ENCODE data around the gene SEPTIN3.
"Not testable (repeated sequence)": the region's sequence is repeated elsewhere in the genome, so short reads cannot be mapped to it uniquely, and the experiment has no call there.

The SEPTIN3 gene

DNA sequence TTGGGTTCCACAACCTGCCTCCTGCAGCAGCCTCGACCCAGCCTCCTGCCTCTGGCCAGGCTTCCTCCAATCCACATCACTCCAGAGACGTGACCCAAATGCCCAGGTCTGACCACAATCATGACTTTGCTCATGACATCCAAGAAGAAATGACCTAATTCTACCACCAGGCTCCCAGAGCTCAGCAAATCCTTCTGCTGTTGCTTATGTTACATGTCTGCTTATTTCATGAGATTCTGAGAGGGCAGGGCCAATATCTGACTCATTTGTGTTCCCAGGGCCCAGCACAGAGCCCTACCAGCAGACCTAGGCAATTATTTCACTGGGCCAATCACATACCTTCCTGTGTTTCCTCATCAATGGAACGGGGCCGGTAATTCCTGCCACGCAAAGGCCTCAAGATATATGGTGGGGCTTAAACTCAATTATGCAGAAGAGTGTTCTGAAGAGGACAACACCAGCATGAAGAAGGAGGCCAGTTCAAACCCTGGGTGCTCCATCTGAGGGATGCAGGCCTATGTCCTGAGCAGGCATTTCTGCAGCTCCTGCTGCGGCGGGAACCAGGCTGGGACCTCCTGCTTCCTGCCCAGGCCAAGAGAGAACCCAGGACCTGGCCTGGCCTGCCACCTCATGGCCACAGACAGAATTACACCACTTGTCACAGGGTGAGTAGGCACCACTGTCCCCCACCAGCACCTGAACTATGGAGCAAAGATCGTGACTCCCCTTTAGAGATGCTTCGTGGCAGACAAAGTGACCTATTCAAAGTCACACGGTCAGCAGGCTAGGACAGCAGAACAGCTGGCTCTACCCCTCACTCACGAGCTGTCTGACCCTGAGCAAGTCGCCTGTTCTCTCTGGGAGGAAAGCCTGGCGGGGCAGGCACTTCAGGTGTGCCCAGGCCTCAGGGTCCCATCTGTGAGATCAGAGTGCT is 28.1 kb upstream of the SEPTIN3 start:
- DNase-seq (ENCODE audit: low read depth in 2 of 2): peak; percentile 37 to 46

DNA sequence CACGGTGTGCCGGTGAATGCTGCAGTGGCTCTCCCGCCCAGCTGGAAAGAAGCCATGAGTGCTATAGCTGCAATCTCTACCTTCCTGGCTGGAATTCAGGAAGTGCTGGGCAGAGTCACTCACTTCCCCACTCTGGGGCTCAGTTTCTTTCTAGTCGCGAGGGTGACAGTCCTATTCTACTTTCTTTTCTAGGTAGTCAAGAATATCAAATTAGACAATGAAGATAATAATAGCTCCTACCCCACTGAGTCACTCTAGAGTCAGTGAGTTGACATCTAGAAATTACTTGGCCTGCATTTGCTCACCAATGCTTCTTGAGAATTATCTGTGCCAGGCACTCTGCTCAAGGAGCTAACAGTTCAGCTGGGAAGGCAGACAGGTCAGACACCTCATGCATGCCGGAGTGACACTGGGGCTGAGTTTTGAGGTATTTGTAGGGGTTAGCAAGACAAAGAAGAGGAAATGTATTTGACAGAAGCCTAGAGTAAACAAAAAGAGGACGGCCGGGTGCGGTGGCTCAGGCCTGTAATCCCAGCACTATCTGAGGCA is 25.5 kb upstream of the SEPTIN3 start:
- no peak for DNase-seq (ENCODE audit: low read depth in 2 of 2)

DNA sequence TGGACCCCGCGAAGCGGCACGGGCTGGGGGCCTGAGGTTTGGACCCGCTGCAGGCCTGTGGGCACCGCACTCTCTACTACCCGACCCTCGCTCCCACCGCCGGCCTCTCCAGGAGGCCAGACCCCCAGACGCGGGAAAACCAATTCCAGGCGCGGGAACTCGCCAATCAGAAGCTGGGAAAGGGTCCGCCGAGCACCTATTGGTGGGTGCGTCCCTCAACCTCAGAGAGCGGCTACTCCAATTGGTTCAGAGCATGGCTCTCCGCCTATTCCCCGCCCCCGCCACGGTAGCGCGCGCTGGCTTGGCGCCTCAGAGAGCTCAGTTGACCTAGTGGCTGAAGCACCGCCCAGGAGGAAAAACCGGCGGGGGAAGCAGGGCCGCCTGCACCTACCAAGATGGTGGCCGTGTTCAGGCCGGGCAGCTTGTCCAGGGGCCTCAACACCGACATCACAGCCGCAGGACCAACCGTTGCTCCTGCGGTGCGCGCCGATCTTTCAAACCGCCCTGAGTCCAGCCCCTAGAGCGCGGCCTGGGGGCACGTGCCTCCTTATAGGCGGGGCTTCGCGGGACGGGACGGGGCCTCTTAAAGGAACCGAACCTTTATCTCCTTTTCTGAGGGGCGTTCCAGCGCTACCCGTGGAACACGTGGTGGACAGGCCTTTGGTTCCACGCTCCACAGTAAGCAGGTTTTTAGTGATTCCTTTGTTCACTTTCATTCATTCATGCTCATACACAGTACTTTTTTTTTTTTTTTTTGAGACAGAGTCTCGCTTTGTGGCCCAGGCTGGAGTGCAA is 22.4 kb upstream of the SEPTIN3 start, which contains the start of gene CENPM:
Gene CENPM, minus strand, starts transcription at position 524 of the 795 bp plus-strand sequence. Its CDS starts 76 bp downstream, at position 448.
- DNase-seq (ENCODE audit: low read depth in 2 of 2): peak; percentile 75 to 76

DNA sequence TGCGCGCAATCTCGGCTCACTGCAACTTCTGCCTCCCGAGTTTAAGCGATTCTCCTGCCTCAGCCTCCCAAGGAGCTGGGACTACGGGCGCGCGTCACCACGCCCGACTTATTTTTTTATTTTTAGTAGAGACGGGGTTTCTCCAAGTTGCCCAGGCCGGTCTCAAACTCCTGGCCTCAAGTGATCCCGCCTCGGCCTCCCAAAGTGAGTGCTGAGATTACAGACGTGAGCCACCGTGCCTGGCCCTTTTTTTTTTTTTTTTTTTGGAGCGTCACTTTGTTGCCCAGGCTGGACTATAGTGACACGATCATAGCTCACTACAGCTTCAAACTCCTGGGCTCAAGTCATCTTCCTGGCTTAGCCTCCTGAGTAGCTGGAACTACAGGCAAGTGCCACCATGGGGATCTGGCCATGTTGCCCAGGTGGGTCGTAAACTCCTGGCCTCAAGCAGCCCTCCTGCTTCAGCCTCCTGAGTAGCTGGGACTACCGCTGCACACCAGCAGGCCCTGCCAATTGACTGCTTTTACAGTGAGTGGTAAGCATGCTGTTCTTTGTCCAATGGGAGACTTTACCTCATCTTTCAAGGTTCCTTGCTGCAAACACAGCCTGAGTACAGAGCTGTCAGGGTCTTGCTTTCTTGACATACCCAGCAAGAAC is 21.7 kb upstream of the SEPTIN3 start:
- DNase-seq (ENCODE audit: low read depth in 2 of 2): no peak

DNA sequence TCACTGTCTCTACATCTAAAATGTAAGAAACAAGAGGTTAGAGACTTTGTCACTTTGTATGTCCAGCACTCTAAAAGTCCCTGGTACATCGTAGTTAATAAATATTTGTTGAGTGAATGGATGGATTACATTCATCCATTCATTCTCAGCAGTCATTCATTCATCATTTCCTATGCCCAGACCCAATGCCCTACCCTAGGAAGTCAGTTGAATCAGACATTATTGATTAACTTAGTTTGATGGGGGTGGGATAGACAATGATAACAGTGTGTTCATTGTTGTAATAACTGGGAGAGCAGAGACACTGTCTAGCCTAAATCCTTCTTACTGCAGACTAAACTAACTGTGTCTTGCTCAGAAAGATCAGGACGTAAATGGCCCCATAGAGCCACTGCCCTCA is 21.1 kb upstream of the SEPTIN3 start:
- no peak for DNase-seq (ENCODE audit: low read depth in 2 of 2)

DNA sequence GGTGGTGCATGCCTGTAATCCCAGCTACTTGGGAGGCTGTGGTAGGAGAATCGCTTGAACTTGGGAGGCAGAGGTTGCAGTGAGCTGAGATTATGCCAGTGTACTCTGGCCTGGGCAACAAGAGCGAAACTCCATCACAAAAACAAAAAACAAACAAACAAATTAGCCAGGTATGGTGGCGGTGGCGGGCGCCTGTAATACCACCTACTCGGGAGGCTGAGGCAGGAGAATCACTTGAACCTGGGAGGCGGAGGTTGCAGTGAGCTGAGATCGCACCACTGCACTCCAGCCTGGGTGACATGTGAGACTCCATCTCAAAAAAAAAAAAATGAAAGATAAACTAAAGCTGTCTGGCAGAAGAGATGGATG is 20.3 kb upstream of the SEPTIN3 start:
- not testable (repeated sequence) for DNase-seq (ENCODE audit: low read depth in 2 of 2)

DNA sequence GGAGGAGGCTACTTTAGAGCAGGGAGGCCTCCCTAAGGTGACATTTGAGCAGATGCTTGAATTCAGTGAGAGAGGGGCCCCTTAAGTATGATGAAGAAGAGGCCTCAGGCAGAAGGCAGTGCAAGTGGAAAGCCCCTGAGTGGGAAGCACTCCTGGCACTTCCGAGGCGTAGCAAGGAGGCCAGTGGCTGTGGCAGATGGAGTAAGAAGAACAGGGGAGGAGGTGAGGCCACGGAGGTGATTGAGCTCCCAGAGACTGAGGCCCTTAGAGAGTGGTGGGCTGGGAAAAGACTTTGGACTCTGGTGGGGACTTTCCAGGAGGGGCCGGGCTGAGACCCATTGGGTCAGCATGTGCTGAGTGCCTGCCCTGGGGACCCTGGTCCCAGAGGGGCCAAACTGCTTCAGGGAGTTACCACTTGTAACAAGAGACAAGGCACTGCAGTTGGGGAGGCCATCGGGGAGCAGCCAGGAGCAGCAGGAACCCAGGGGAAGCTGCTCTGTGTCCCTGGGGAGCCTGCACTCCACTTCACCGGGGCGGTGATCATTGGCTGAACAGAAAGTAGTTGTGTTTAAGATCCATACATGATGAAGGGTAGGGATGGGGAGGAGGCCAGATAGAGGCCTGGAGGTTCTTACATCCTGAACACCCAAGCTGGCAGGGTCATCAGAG is 19.8 kb upstream of the SEPTIN3 start:
- no peak for DNase-seq (ENCODE audit: low read depth in 2 of 2)

DNA sequence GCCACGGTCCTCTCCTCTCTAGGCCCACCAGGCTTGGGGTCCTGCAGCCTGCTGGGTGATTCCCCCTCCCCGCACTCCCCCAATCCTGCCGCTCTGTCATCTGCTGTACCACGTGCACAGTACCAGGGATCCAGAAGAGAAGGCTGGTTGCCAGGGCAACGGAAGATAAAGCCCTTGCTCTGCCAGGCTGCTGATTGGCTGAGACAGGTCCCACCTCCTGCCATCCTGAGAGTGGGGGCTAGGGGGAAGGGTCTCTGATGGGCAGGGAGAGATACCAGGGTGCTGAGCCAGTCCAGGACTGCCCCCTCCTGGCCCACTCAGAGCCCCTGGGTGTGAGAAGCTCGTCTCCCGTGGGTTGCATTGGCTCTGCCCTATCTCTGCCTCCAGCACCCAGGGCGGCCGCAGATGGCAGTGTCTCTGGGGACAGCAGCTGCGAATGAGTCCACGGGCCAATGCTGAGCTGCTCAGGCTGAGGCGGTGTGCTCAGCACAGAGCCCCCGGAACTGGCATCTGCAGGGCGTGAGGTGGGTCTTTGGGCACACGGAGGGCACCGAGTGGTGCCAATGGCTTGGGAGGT is 17.3 kb upstream of the SEPTIN3 start, which contains the start of gene SMIM45:
Gene SMIM45, plus strand, starts transcription at position 253 of the 577 bp plus-strand sequence.
- DNase-seq (ENCODE audit: low read depth in 2 of 2): no peak

DNA sequence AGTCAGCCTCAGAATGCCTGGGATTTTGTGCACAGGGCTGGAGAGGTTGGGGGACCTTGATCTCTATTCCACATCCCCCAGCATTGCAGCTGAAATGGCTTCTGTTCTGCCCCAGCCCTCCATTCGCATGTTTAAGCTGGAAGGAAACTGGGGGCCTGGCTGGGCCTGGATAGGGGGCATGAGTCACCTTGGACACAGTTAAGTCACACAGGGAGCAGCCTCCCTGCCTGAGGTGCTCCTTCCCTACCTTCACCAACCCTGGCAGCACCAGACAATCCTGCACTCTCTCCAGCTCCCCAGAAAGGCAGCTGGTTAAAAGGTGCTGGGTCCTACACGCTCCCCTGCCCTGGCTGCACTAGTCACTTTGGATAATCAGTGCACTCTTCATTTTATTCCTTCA is 16.5 kb upstream of the SEPTIN3 start:
- no peak for DNase-seq (ENCODE audit: low read depth in 2 of 2)

DNA sequence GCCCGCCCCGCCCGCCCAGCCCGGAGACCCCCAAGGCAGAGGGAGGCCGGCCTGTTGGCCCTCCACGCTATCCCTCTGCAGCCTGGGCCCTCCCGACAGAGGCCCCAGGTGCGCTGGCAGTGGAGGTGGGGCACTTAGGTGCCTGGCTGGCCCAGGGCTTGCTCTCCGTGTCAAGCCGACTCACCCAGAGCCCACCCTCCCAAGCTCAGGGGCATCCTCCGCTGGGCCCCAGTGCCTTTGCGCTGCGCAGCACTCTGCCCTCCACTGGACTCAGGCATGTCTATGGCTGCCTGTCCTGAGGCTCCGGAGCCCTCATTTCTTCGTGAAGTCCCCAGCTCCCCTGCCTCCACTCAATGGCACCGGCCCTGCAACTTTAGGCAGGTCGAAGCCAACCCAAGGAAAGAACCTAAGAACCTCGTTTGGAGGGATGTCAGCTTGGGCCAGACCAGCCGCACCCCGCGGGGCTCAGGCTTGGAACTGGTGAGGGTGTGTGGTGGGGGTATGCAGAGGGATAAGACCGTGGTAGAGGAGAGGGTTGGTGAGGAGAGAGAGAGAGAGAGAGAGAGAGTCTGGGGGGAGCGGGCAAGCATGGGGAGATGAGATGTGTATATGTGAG is 11.2 kb upstream of the SEPTIN3 start:
- no peak for DNase-seq (ENCODE audit: low read depth in 2 of 2)

DNA sequence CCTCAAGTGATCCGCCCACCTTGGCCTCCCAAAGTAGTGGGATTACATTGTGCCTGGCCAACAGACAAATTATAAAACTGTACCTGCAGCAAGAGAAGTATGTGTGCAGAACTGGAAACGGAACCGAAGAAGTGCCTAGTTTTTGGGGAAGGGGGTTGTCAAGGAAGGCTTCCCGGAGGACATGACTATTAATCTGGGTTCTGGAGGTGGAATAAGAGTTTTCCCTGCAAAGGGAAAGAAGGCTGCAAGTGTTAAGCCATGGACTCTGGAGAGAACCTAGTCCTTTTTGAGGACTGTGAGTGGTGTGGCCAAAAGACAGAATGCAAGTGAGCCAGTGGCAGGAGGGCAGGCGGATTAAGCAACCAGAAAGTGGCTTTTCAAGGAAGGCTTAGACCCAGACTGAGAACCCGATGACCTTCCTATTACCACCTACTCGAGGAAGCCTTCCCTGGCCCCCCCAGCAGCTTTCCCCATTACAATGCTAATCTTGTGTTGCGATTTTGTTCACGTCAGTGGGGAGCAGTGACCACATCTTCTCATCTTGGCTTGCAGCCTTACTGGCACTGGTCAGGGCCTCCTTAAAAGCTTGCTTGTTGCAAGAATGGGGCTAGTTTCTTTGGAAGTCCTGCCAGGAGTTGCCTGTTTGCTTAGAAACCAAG is 5.7 kb upstream of the SEPTIN3 start:
- DNase-seq (ENCODE audit: low read depth in 2 of 2): no peak

DNA sequence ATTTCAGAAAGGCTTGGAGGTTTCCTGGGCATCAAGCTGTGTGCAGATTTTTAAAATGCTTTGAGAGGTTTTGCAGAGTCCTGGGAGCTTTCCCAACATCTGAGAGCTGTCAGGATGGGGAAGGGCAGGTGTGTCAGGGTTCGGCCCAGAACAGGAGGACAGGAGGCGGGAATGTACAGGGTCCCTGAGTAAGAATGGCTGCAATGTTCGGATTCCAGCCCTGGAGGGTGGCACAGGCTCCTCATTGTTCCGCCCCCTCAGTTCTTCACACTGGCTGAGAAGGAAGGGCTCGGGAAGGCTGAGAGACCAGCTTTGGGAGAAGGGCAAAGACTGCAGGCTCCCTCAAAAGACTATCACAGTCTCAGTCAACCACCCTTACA is 5.1 kb upstream of the SEPTIN3 start:
- DNase-seq (ENCODE audit: low read depth in 2 of 2): no peak

DNA sequence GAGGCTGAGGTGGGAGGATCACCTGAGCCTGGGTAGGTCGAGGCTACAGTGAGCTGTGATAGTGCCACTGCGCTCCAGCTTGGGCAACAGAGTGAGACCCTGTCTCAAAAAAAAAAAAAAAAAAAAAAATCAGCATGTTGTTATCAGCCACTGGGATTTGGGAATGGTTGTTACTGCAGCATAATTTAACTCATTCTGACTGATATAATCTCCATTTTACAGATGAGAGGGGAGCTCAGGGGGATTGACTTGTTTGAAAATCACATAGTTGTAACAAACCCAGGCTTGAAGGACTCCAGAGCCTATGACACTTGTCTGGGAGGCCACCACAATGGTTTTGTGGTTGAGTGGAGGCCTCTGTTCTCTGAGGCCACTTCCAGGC is 3.0 kb upstream of the SEPTIN3 start:
- no peak for DNase-seq (ENCODE audit: low read depth in 2 of 2)

DNA sequence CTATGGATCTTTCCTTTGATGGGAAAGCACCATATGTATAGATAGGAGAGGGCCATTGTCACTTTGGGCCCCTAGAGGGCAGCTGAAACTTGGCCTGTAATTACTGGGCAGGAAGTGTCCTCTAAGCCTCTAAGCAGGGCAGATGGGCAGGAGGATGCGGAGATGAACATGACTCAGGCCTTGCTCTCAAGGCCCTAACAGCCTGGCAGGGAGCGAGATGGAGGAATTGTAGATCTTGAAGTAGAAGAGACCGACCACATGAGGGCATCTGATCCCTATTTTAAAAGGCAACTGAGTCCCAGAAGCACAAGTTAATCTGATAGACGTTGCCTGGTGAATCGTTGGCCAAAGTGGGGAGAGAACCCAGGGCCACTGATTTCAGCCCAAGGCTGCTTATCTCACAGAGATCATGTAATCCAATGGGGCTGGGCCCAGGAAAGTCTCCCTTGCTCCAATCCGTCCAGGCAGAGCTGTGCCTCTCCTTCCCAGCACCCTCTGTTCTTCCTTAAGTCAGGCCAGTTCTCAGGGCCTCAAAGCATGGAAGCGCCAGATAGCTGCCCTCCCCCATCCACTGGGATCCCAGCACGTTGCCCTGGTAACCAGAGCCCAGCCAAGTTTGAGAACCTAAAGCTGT is 2.5 kb upstream of the SEPTIN3 start:
- DNase-seq (ENCODE audit: low read depth in 2 of 2): peak; percentile 35 to 37

DNA sequence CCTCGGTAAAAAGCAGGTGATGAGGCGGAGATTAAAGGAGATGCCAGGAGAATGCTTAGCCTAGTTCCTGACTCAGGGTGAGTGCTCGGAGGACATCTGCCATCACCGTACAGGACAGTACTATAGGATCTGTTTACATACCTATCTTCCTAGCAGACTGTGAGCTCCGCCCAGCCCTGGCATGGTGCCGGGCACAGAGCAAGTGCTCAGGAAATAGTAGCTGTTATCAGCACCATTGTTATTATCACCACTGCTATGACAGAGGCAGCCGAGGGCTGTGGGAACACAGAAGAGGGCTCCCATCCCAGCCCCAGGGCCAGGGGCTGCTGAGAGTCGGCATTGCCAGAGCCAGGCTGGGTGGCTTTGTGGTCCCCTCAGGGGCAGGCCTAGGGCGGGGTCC is 642 bp upstream of the SEPTIN3 start:
- no peak for DNase-seq (ENCODE audit: low read depth in 2 of 2)

DNA sequence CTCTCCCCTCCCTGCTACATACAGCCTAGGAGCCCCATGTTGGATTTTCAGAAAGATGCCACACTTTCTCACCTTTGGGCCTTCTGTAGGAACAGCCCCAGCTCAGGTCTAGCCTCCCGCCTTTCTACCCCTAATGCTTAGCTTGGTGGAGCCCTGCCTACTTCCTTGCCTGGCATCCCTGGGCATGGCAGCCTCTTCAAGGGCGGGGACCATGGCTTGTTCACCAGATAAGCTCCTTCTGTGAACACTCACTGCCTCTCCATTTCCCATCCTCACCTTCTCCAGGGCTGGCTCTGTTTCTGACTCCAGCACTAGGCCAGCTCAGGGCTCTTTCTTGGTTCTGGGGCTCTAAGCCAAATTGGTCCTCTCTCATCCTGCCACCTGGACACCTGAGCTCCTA is 1.4 kb downstream of the SEPTIN3 start:
- DNase-seq (ENCODE audit: low read depth in 2 of 2): no peak

DNA sequence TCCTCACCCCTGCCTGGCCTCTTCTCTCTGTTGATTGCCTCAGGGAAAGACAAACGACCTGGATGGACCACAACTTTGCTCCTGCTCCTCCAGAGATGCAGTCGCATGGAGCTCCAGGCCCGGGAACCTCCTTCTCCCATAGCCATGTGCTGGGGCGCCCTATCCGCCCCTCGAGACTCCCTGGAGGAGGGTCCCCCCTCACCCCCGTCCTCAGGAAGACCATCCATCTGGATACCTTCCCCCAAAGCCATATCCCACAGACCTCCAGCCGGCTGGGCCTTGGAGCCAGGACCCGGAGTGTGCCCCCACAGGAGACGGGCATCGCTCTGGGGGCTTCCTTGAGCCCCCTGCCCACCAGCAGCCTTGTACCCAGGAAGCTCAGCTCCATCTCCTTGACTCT is 2.2 kb downstream of the SEPTIN3 start:
- DNase-seq (ENCODE audit: low read depth in 2 of 2): no peak

DNA sequence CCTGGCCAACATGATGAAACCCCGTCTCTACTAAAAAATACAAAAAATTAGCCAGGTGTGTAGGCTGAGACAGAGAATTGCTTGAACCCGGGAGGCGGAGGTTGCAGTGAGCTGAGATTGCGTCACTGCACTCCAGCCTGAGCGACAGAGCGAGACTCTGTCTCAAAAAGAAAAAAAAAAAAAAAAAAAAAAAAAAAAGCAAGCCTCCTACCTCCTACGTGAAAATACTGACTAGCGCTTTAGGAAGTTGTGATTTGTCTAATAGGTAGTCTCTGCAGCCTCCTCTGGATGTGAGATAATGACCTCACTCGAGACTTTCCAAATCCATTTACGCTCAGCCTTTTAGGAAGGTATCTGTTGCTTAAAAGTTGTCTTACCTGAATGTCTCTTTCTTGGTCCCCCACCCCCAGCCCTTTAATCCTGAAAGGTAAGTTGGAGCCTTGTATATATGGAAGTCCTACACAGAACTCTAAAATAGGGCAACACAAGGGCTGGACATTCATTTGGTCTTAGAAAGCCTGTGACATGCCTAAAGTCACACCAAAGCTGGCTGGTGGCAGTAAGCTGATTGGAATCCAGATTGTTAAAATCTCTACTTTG is 5.5 kb downstream of the SEPTIN3 start:
- no peak for DNase-seq (ENCODE audit: low read depth in 2 of 2)
